Transverse colon (tissue), 4 donors: ENCODE measurements around the gene NCK2. TPM values are rescaled to one million over a fixed set of nuclear protein-coding genes. Genes with fewer than 3 reads are reported as not detected.

Experiments used
- DNase-seq: peaks from one replicate; pipeline ENCODE4 v3.0.0-alpha.2; 2019
- H3K27ac ChIP-seq, 4 donors: fragments of 200-600 bp; sonication (generic); 2 replicates each; pipeline ENCODE4 v1.5.1; 2016 to 2018; ENCODE audit warnings: inconsistent platforms in 4 of 4
- H3K27me3 ChIP-seq: fragments of 200-600 bp; sonication (generic); 2 replicates; pipeline ENCODE4 v1.5.1; 2017; ENCODE audit warnings: inconsistent platforms
- H3K36me3 ChIP-seq, 4 donors: fragments of 200-600 bp; sonication (generic); 2 replicates each; pipeline ENCODE4 v1.5.1; 2017 to 2019; ENCODE audit warnings: inconsistent platforms in 4 of 4
- H3K4me1 ChIP-seq, 4 donors: fragments of 200-600 bp; sonication (generic); 2 replicates each; pipeline ENCODE4 v1.5.1; 2017 to 2020; ENCODE audit warnings: inconsistent platforms in 4 of 4
- H3K4me3 ChIP-seq, 4 donors: fragments of 200-600 bp; sonication (generic); 1 replicate in 1 of 4; 2 replicates in 3 of 4; pipeline versions ENCODE4 v1.5.1 to v1.6.1; 2017 to 2019; ENCODE audit warnings: inconsistent platforms in 4 of 4
- H3K9me3 ChIP-seq, 2 donors: fragments of 200-600 bp; sonication (generic); 2 replicates each; pipeline ENCODE4 v1.5.1; 2017 to 2019; ENCODE audit warnings: inconsistent platforms in 2 of 2
- CTCF ChIP-seq, 5 experiments: fragments of 200-600 bp in 3 of 5; fragments of 450-650 bp in 2 of 5; sonication (generic) in 3 of 5; IDR thresholded peaks; 1 replicate in 2 of 5; 2 replicates in 3 of 5; pipeline ENCODE4 v1.5.1; 2016 to 2017; ENCODE audit warnings: antibody characterized with exemption in 5 of 5, inconsistent platforms in 3 of 5, mild to moderate bottlenecking in 2 of 5, moderate library complexity in 1 of 5
- EP300 ChIP-seq: sonication (generic); formaldehyde crosslinking; IDR thresholded peaks from one replicate; pipeline ENCODE4 v1.6.1; 2017; ENCODE audit warnings: antibody characterized with exemption, low read depth
- POLR2A ChIP-seq: fragments of 450-650 bp; IDR thresholded peaks from one replicate; pipeline ENCODE4 v1.6.1; 2016; ENCODE audit warnings: antibody characterized with exemption, mild to moderate bottlenecking, moderate library complexity
- POLR2AphosphoS5 ChIP-seq, 3 donors: sonication (generic); formaldehyde crosslinking; IDR thresholded peaks; one replicate each; pipeline ENCODE4 v1.6.1; 2016; ENCODE audit warnings: antibody characterized with exemption in 3 of 3
- WGBS, 2 donors: methylation state at CpG; one replicate each; pipeline ENCODE4 v1.1.5; 2018; ENCODE audit warnings: low coverage in 1 of 2; 5-methylcytosine and 5-hydroxymethylcytosine counted together
- in situ Hi-C, 4 donors: fragments of 200-750 bp; cut with MboI; loops; one replicate each; pipeline versions ENCODE4 v1.15.0 to v1.15.1; 2017; ENCODE audit warnings: low sequenced_read_pairs in 3 of 4, low pct_ligation_motif_present in 1 of 4, low pct_unique_long_range_greater_than_20kb in 1 of 4
- intact Hi-C: fragments of 100-400 bp; cut with DNase I; formaldehyde crosslinking; loops from one replicate; pipeline ENCODE4 v1.15.1; 2023; ENCODE audit warnings: low total_unique reads
- total RNA-seq, 4 donors: library from RNA; depleted of rRNA; stranded (reverse); fragments of >200 nt; gene quantifications; one replicate each; pipeline ENCODE4 v1.1.0, GENCODE V29; 2016

Gene NCK2
- total RNA-seq, 4 donors from 2014 or later = 42.2 to 74.1 (median 59.9) TPM

- TF ChIP-seq POLR2A (no peak), POLR2AphosphoS5 (IDR thresholded peaks at IDR 0.05) (no peak), CTCF (IDR thresholded peaks at IDR 0.05) (no peak), EP300 (no peak)
- no peak for DNase-seq
- in situ Hi-C loops (no loop called here), intact Hi-C loops (no loop called here)
- H3K27me3 ChIP-seq = no peaks in the 10 kb centered on the region
- H3K4me3 ChIP-seq = no peak overlapping the region
- no peaks in the 10 kb centered on the region for H3K9me3 ChIP-seq
- H3K27ac ChIP-seq = no peak overlapping the region
- H3K4me1 ChIP-seq = peaks cover 16 to 43% (median 19%) of the 10 kb centered on the region in 4 donors
- WGBS, 2 donors = 79 to 87% methylated on average over 4 to 5 of the region's 5 CpGs
- H3K36me3 ChIP-seq = no peaks in the 10 kb centered on the region
Measured at GRCh38 chr2:105784589-105784988, 39.9 kb downstream of the NCK2 start.

GRCh38 chr2:105785095-105785847 is 40.6 kb downstream of the NCK2 start:
- no peaks in the 10 kb centered on the region for H3K36me3 ChIP-seq
- no peaks in the 10 kb centered on the region for H3K27me3 ChIP-seq
- H3K27ac ChIP-seq = no peak overlapping the region
- intact Hi-C loops = no loop called here
- in situ Hi-C loops = no loop called here
- 81 to 93% methylated on average over 8 to 17 of the region's 17 CpGs for WGBS, 2 donors
- no peak overlapping the region for H3K4me3 ChIP-seq
- TF ChIP-seq EP300 (no peak), CTCF (IDR thresholded peaks at IDR 0.05) (no peak), POLR2AphosphoS5 (IDR thresholded peaks at IDR 0.05) (no peak), POLR2A (no peak)
- peaks cover 22 to 48% (median 25%) of the 10 kb centered on the region in 4 donors for H3K4me1 ChIP-seq
- H3K9me3 ChIP-seq = no peaks in the 10 kb centered on the region
- no peak for DNase-seq

- 81 to 95% methylated on average over 11 to 23 of the region's 23 CpGs for WGBS, 2 donors
- Histone ChIP-seq H3K27ac (no peak overlapping the region), H3K4me3 (no peak overlapping the region), H3K9me3 (no peaks in the 10 kb centered on the region), H3K4me1 (peaks cover 24 to 50% (median 27%) of the 10 kb centered on the region in 4 donors), H3K27me3 (no peaks in the 10 kb centered on the region), H3K36me3 (no peaks in the 10 kb centered on the region)
- intact Hi-C loops = no loop called here
- no peak for TF ChIP-seq POLR2A
- TF ChIP-seq POLR2AphosphoS5 (IDR thresholded peaks at IDR 0.05) = no peak
- TF ChIP-seq CTCF (IDR thresholded peaks at IDR 0.05) = no peak
- TF ChIP-seq EP300 = no peak
- no peak for DNase-seq
- in situ Hi-C loops = no loop called here
Measured at GRCh38 chr2:105786231-105787230, 41.8 kb downstream of the NCK2 start.
